CD4-positive, alpha-beta T cell treated with Interleukin-15 for 4 hours (primary cell): ENCODE data around the gene GHDC.
"Not testable (repeated sequence)": the region's sequence is repeated elsewhere in the genome, so short reads cannot be mapped to it uniquely, and the experiment has no call there.

Experiments used
- DNase-seq: peaks from one replicate; pipeline ENCODE4 v3.0.0-alpha.2; 2020; ENCODE audit warnings: low spot score

GHDC gene

DNA sequence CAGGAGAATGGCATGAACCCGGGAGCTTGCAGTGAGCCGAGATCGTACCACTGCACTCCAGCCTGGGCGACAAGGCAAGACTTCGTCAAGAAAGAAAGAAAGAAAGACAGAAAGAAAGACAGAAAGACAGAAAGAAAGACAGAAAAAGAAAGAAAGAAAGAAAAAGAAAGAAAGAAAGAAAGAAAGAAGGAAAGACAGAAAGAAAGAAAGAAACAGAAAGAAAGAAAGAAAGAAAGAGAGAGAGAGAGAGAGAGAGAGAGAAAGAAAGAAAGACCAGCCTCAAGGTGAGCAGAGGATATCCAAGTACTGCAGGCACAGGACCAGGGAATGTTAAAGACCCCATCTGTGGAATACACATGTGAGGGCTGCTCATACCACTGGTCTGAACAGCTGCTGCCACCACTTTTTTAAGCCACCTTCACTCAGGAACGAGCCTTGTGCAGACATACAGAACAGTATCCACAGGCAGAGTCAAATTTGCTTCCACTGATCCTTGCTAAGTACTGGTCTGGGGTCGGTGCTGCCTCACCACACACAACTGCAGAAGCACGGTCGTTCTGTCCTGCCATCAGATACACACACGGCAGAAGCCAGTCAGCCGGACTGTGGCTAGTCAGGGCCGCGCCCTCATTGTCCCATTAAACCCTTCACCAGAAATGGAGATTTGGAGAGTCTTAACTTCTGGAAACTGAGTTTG lies 47.2 kb downstream of the GHDC start:
- no peak for DNase-seq

DNA sequence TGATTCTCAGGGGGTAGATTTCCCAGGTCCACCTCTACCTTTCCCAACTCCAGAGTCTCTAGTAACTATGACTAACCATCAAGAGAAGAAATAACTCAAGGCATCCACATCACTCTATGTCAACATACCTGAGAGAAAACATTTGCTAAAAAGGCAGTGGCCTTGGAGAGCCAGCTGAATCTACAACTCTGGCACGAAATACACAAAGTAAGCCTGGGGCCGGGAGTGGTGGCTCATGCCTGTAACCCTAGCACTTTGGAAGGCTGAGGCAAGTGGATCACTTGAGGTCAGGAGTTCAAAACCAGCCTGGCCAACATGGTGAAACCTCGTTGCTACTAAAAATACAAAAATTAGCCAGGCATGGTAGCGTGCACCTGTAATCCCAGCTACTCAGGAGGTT lies 51.2 kb downstream of the GHDC start:
- DNase-seq = not testable (repeated sequence)

DNA sequence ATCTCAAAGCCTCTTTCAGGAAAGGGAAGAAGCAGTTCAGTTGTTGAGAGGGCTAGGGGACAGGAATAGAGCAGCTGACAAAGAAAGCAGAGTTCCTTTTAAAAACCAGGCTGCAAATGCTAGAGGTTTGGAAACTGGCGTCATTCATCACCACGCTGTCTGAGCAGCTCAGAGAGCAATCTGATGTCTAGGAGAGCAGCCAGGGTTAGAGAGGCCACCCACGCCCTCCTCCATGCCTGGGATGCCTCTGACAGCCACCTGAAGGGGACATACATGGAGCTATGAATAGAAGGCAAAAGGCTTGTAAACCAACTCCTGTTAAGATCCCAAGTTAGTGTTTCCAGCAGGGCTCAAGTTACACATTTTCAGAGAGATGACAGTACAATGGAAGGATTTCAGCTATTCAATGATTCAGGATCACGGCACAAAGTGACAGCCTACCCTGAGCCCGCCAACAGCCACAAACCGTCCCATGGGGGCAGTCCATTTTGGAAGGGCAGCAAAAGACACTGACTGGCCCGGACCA lies 51.9 kb downstream of the GHDC start:
- DNase-seq = no peak

GRCh38 chr17:42141382-42141781 lies 52.9 kb downstream of the GHDC start:
- no peak for DNase-seq

DNA sequence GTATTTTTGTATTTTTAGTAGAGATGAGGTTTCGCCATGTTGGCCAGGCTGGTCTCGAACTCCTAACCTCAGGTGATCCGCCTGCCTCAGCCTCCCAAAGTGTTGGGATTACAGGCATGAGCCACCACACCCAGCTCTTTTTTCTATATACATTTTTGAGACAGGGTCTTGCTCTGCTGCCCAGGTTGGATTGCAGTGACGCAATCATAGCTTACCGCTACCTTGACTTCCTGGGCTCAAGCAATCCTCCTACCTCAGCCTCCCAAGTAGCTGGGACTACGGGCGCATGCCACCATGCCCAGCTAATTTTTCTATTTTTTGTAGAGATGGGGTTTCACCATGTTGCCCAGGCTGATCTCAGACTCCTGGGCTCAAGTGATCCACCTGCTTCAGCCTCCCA lies 53.6 kb downstream of the GHDC start:
- DNase-seq = not testable (repeated sequence)
